ENCODE data around the gene OPCML.

DNA sequence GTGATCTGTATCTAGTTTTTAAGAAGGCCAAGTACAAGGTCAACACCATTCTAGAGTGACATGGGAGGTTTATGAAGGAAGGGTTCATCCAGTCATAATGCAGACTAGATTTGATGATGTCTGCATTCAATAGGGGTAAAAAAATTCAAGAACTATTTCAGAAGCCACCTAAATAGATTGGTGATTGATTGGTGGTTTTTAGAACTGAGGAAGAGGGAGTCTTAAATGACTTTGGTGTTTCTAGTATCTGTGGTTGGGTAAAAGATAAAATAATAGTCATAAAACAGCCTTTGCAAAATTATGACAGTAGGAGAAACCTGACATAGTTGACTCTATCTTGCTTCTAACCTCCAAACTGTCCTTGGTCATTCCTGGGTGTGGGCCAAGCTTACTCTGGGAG is 114.1 kb downstream of the OPCML start:
- TF ChIP-seq CTCF (conservative IDR thresholded peaks at IDR 0.05; ENCODE audit: low read depth, low read length) (no peak), EZH2 (IDR thresholded peaks at IDR 0.05; ENCODE audit: borderline replicate concordance, low read depth, low read length, poor library complexity, severe bottlenecking) (no peak)

All from A673 (cell line).